ENCODE measurements around the gene WDR38. TPM values are rescaled to one million over a fixed set of nuclear protein-coding genes. Genes with fewer than 3 reads are reported as not detected.

Gene WDR38
- total and polyA plus RNA-seq, 2 donors (not counting 1 experiment from before 2014, with no cell fraction given): not detected

GRCh38 chr9:124885551-124885950 lies 32.3 kb downstream of the WDR38 start:
- H3K4me3 ChIP-seq (replicated peaks in 1 of 4; ENCODE audit: control extremely low read depth in 1 of 4, insufficient read depth in 1 of 4, low read depth in 3 of 4, low read length in 4 of 4): no peak overlapping the region
- H3K27me3 ChIP-seq (ENCODE audit: control insufficient read depth, insufficient read depth, low read length): no peaks in the 10 kb centered on the region
- peaks cover 15% of the 10 kb centered on the region for H3K36me3 ChIP-seq (ENCODE audit: control insufficient read depth, insufficient read depth, low read length)
- H3K4me1 ChIP-seq (ENCODE audit: control insufficient read depth, extremely low read depth, insufficient read depth, low read length): no peaks in the 10 kb centered on the region
- no peak overlapping the region for H2AFZ ChIP-seq (ENCODE audit: low read length)
- no peak overlapping the region for H3K9ac ChIP-seq (ENCODE audit: insufficient read depth, low read length)
- H3K79me2 ChIP-seq (ENCODE audit: control insufficient read depth, insufficient read depth, low read length): no peaks in the 10 kb centered on the region
- H3K9me3 ChIP-seq (ENCODE audit: control insufficient read depth, insufficient read depth, low read depth, low read length): no peaks in the 10 kb centered on the region
- DNase-seq (ENCODE audit: low read depth in 2 of 2): no peak
- H3K27ac ChIP-seq (ENCODE audit: insufficient read depth, low read length): no peak overlapping the region
- no peak for TF ChIP-seq CTCF (conservative IDR thresholded peaks at IDR 0.05 in 1 of 2, IDR thresholded peaks at IDR 0.05 in 1 of 2; ENCODE audit: low read depth in 1 of 2, low read length in 2 of 2)
- TF ChIP-seq EZH2 (IDR thresholded peaks at IDR 0.05; ENCODE audit: low read length, missing control alignments): no peak
- H4K20me1 ChIP-seq (ENCODE audit: control insufficient read depth, extremely low read depth, insufficient read depth, low read length): no peaks in the 10 kb centered on the region
- no peak overlapping the region for H3K4me2 ChIP-seq (ENCODE audit: extremely low read depth, insufficient read depth, low read length)

- H3K27me3 ChIP-seq (ENCODE audit: control insufficient read depth, insufficient read depth, low read length): no peaks in the 10 kb centered on the region
- TF ChIP-seq EZH2 (IDR thresholded peaks at IDR 0.05; ENCODE audit: low read length, missing control alignments): no peak
- TF ChIP-seq CTCF (conservative IDR thresholded peaks at IDR 0.05 in 1 of 2, IDR thresholded peaks at IDR 0.05 in 1 of 2; ENCODE audit: low read depth in 1 of 2, low read length in 2 of 2): no peak
- no peak overlapping the region for H3K4me3 ChIP-seq (replicated peaks in 1 of 4; ENCODE audit: control extremely low read depth in 1 of 4, insufficient read depth in 1 of 4, low read depth in 3 of 4, low read length in 4 of 4)
- H3K36me3 ChIP-seq (ENCODE audit: control insufficient read depth, insufficient read depth, low read length): peaks cover 17% of the 10 kb centered on the region
- no peak overlapping the region for H3K27ac ChIP-seq (ENCODE audit: insufficient read depth, low read length)
- H3K9ac ChIP-seq (ENCODE audit: insufficient read depth, low read length): no peak overlapping the region
- H3K4me1 ChIP-seq (ENCODE audit: control insufficient read depth, extremely low read depth, insufficient read depth, low read length): no peaks in the 10 kb centered on the region
- H3K79me2 ChIP-seq (ENCODE audit: control insufficient read depth, insufficient read depth, low read length): no peaks in the 10 kb centered on the region
- H2AFZ ChIP-seq (ENCODE audit: low read length): no peak overlapping the region
- H3K9me3 ChIP-seq (ENCODE audit: control insufficient read depth, insufficient read depth, low read depth, low read length): no peaks in the 10 kb centered on the region
- no peak for DNase-seq (ENCODE audit: low read depth in 2 of 2)
- no peaks in the 10 kb centered on the region for H4K20me1 ChIP-seq (ENCODE audit: control insufficient read depth, extremely low read depth, insufficient read depth, low read length)
- no peak overlapping the region for H3K4me2 ChIP-seq (ENCODE audit: extremely low read depth, insufficient read depth, low read length)
Measured at GRCh38 chr9:124886461-124886860, 33.2 kb downstream of the WDR38 start.

- Histone ChIP-seq H3K4me3 (replicated peaks in 1 of 4; ENCODE audit: control extremely low read depth in 1 of 4, insufficient read depth in 1 of 4, low read depth in 3 of 4, low read length in 4 of 4) (no peak overlapping the region), H3K9me3 (ENCODE audit: control insufficient read depth, insufficient read depth, low read depth, low read length) (no peaks in the 10 kb centered on the region), H3K4me1 (ENCODE audit: control insufficient read depth, extremely low read depth, insufficient read depth, low read length) (no peaks in the 10 kb centered on the region), H3K9ac (ENCODE audit: insufficient read depth, low read length) (no peak overlapping the region), H3K27ac (ENCODE audit: insufficient read depth, low read length) (no peak overlapping the region), H2AFZ (ENCODE audit: low read length) (no peak overlapping the region), H3K79me2 (ENCODE audit: control insufficient read depth, insufficient read depth, low read length) (no peaks in the 10 kb centered on the region), H4K20me1 (ENCODE audit: control insufficient read depth, extremely low read depth, insufficient read depth, low read length) (no peaks in the 10 kb centered on the region), H3K4me2 (ENCODE audit: extremely low read depth, insufficient read depth, low read length) (no peak overlapping the region), H3K27me3 (ENCODE audit: control insufficient read depth, insufficient read depth, low read length) (no peaks in the 10 kb centered on the region), H3K36me3 (ENCODE audit: control insufficient read depth, insufficient read depth, low read length) (peaks cover 16% of the 10 kb centered on the region)
- TF ChIP-seq CTCF (conservative IDR thresholded peaks at IDR 0.05 in 1 of 2, IDR thresholded peaks at IDR 0.05 in 1 of 2; ENCODE audit: low read depth in 1 of 2, low read length in 2 of 2) (no peak), EZH2 (IDR thresholded peaks at IDR 0.05; ENCODE audit: low read length, missing control alignments) (no peak)
- no peak for DNase-seq (ENCODE audit: low read depth in 2 of 2)
Measured at GRCh38 chr9:124886866-124887492, 33.7 kb downstream of the WDR38 start.
